NT2/D1 (cell line): ENCODE results near the gene CD34.

Experiments
- SUZ12 ChIP-seq: IDR thresholded peaks from 2 replicates; pipeline ENCODE4 v1.6.1; 2011; ENCODE audit not compliant: insufficient read length, insufficient read depth; ENCODE audit errors: extremely low read depth
- YY1 ChIP-seq: IDR thresholded peaks from 2 replicates; pipeline ENCODE4 v1.6.1; 2011; ENCODE audit not compliant: insufficient read length, insufficient read depth
- ZNF274 ChIP-seq: IDR thresholded peaks from 2 replicates; pipeline ENCODE4 v1.6.1; 2011; ENCODE audit warnings: mild to moderate bottlenecking, low read depth, low read length

- TF ChIP-seq SUZ12 (no peak), ZNF274 (no peak), YY1 (no peak)
Measured at GRCh38 chr1:207918011-207918410, 7.1 kb upstream of the CD34 start.
